Measurements from ENCODE around the gene ASPSCR1. TPM values are rescaled to one million over a fixed set of nuclear protein-coding genes. Genes with fewer than 3 reads are reported as not detected.

The ASPSCR1 gene
- total RNA-seq, 1 experiment from 2014 or later: 59.2 TPM

- Mint-ChIP-seq H3K4me1 (ENCODE audit: low read depth, unreplicated experiment) (no peaks in the 10 kb centered on the region), H3K27ac (ENCODE audit: unreplicated experiment) (no peak overlapping the region), H3K27me3 (ENCODE audit: insufficient read depth, unreplicated experiment) (no peaks in the 10 kb centered on the region), H3K36me3 (ENCODE audit: insufficient read depth, unreplicated experiment) (peaks cover 28% of the 10 kb centered on the region), H3K9me3 (ENCODE audit: unreplicated experiment) (no peaks in the 10 kb centered on the region), H3K4me3 (ENCODE audit: unreplicated experiment) (no peak overlapping the region)
- POLR2A ChIA-PET: no interaction called here
- intact Hi-C loops (cut with micrococcal nuclease; ENCODE audit: unreplicated experiment): no loop called here
- Histone ChIP-seq H3K9me3 (no peaks in the 10 kb centered on the region), H3K27me3 (replicated peaks; ENCODE audit: control insufficient read depth, insufficient read depth, low read length) (no peaks in the 10 kb centered on the region), H3K4me3 (ENCODE audit: low read depth, low read length) (no peak overlapping the region), H3K36me3 (ENCODE audit: control insufficient read depth, insufficient read depth, low read length) (no peaks in the 10 kb centered on the region; the same call in 1 of the 2 replicates), H3K4me1 (0 out of 2 replicates have a peak, but pooled peaks cover 4% of the 10 kb centered on the region)
- no peak for TF ChIP-seq CTCF (IDR thresholded peaks at IDR 0.05; ENCODE audit: insufficient read depth in 1 of 2, low read depth in 1 of 2, low read length in 1 of 2, severe bottlenecking in 1 of 2, unreplicated experiment in 1 of 2)
- no TSS peak for BruUV-seq (replicated peaks)
- no peak for DNase-seq
- CTCF ChIA-PET: no interaction called here
Measured at GRCh38 chr17:82013772-82014321, 36.4 kb downstream of the ASPSCR1 start.

GRCh38 chr17:82014432-82014831, 37.0 kb downstream of the ASPSCR1 start:
- TF ChIP-seq CTCF (IDR thresholded peaks at IDR 0.05; ENCODE audit: insufficient read depth in 1 of 2, low read depth in 1 of 2, low read length in 1 of 2, severe bottlenecking in 1 of 2, unreplicated experiment in 1 of 2): no peak
- Histone ChIP-seq H3K27me3 (replicated peaks; ENCODE audit: control insufficient read depth, insufficient read depth, low read length) (no peaks in the 10 kb centered on the region), H3K4me3 (ENCODE audit: low read depth, low read length) (no peak overlapping the region), H3K4me1 (0 out of 2 replicates have a peak, but pooled peaks cover 4% of the 10 kb centered on the region), H3K36me3 (ENCODE audit: control insufficient read depth, insufficient read depth, low read length) (no peaks in the 10 kb centered on the region; the same call in 1 of the 2 replicates), H3K9me3 (no peaks in the 10 kb centered on the region)
- Mint-ChIP-seq H3K36me3 (ENCODE audit: insufficient read depth, unreplicated experiment) (peaks cover 31% of the 10 kb centered on the region), H3K27ac (ENCODE audit: unreplicated experiment) (no peak overlapping the region), H3K4me1 (ENCODE audit: low read depth, unreplicated experiment) (no peaks in the 10 kb centered on the region), H3K27me3 (ENCODE audit: insufficient read depth, unreplicated experiment) (no peaks in the 10 kb centered on the region), H3K9me3 (ENCODE audit: unreplicated experiment) (no peaks in the 10 kb centered on the region), H3K4me3 (ENCODE audit: unreplicated experiment) (no peak overlapping the region)
- no peak for DNase-seq
- BruUV-seq (replicated peaks): no TSS peak
- CTCF ChIA-PET: no interaction called here
- POLR2A ChIA-PET: no interaction called here
- intact Hi-C loops (cut with micrococcal nuclease; ENCODE audit: unreplicated experiment): no loop called here

GRCh38 chr17:82014971-82015310, 37.5 kb downstream of the ASPSCR1 start:
- CTCF ChIA-PET: no interaction called here
- no TSS peak for BruUV-seq (replicated peaks)
- Mint-ChIP-seq H3K27me3 (ENCODE audit: insufficient read depth, unreplicated experiment) (no peaks in the 10 kb centered on the region), H3K36me3 (ENCODE audit: insufficient read depth, unreplicated experiment) (peaks cover 34% of the 10 kb centered on the region), H3K27ac (ENCODE audit: unreplicated experiment) (no peak overlapping the region), H3K9me3 (ENCODE audit: unreplicated experiment) (no peaks in the 10 kb centered on the region), H3K4me1 (ENCODE audit: low read depth, unreplicated experiment) (no peaks in the 10 kb centered on the region), H3K4me3 (ENCODE audit: unreplicated experiment) (no peak overlapping the region)
- intact Hi-C loops (cut with micrococcal nuclease; ENCODE audit: unreplicated experiment): no loop called here
- no peak for TF ChIP-seq CTCF (IDR thresholded peaks at IDR 0.05; ENCODE audit: insufficient read depth in 1 of 2, low read depth in 1 of 2, low read length in 1 of 2, severe bottlenecking in 1 of 2, unreplicated experiment in 1 of 2)
- POLR2A ChIA-PET: no interaction called here
- Histone ChIP-seq H3K4me3 (ENCODE audit: low read depth, low read length) (no peak overlapping the region), H3K36me3 (ENCODE audit: control insufficient read depth, insufficient read depth, low read length) (no peaks in the 10 kb centered on the region; the same call in 1 of the 2 replicates), H3K27me3 (replicated peaks; ENCODE audit: control insufficient read depth, insufficient read depth, low read length) (no peaks in the 10 kb centered on the region), H3K9me3 (no peaks in the 10 kb centered on the region), H3K4me1 (0 out of 2 replicates have a peak, but pooled peaks cover 4% of the 10 kb centered on the region)
- DNase-seq: no peak
